Type B pancreatic cell (in vitro differentiated cells): Measurements from ENCODE around the gene DSCAM. TPM values are rescaled to one million over a fixed set of nuclear protein-coding genes. Genes with fewer than 3 reads are reported as not detected.

Experiments
- DNase-seq: peaks from one replicate; pipeline ENCODE4 v3.0.0; 2021; ENCODE audit warnings: mixed read lengths; ENCODE audit not compliant: unreplicated experiment; ENCODE audit errors: extremely low spot score
- H3K27ac Mint-ChIP-seq: 2 replicates; pipeline ENCODE4 v1.8.0; 2021; ENCODE audit warnings: mild to moderate bottlenecking, mixed read lengths
- H3K27me3 Mint-ChIP-seq: 2 replicates; pipeline ENCODE4 v1.8.0; 2021; ENCODE audit warnings: mixed read lengths
- H3K36me3 Mint-ChIP-seq: 2 replicates; pipeline ENCODE4 v1.8.0; 2021; ENCODE audit warnings: mixed read lengths
- H3K4me1 Mint-ChIP-seq: one replicate; pipeline ENCODE4 v1.8.0; 2021; ENCODE audit warnings: mixed read lengths; ENCODE audit not compliant: unreplicated experiment
- H3K4me3 Mint-ChIP-seq: 2 replicates; pipeline ENCODE4 v1.8.0; 2021; ENCODE audit warnings: mild to moderate bottlenecking, mixed read lengths
- H3K9me3 Mint-ChIP-seq: 2 replicates; pipeline ENCODE4 v1.8.0; 2021; ENCODE audit warnings: mixed read lengths
- CTCF ChIP-seq: fragments of 200-600 bp; sonication (generic); conservative IDR thresholded peaks from 2 replicates; pipeline ENCODE4 v1.5.0; 2021; ENCODE audit warnings: antibody characterized with exemption, mild to moderate bottlenecking
- total RNA-seq: library from RNA; stranded (reverse); gene quantifications from 2 replicates; pipeline ENCODE4 v1.2.1, GENCODE V29; 2021; ENCODE audit warnings: low replicate concordance

The DSCAM gene
- total RNA-seq, 1 donor from 2014 or later, result 1.4 TPM

GRCh38 chr21:40383951-40384350, 463.0 kb downstream of the DSCAM start:
- no peak overlapping the region for H3K27ac Mint-ChIP-seq
- no peak for TF ChIP-seq CTCF

GRCh38 chr21:40381111-40381510, 465.8 kb downstream of the DSCAM start:
- H3K4me1 Mint-ChIP-seq, result no peaks in the 10 kb centered on the region
- TF ChIP-seq CTCF, result no peak
- H3K4me3 Mint-ChIP-seq, result no peak overlapping the region
- H3K9me3 Mint-ChIP-seq, result peaks cover 4% of the 10 kb centered on the region
- no peaks in the 10 kb centered on the region for H3K27me3 Mint-ChIP-seq
- H3K36me3 Mint-ChIP-seq, result no peaks in the 10 kb centered on the region
- DNase-seq, result no peak
- H3K27ac Mint-ChIP-seq, result no peak overlapping the region

More at GRCh38 chr21:40383951-40384350, 463.0 kb downstream of the DSCAM start:
- Mint-ChIP-seq H3K27me3 (no peaks in the 10 kb centered on the region), H3K36me3 (no peaks in the 10 kb centered on the region), H3K9me3 (peaks cover 4% of the 10 kb centered on the region), H3K4me1 (no peaks in the 10 kb centered on the region), H3K4me3 (no peak overlapping the region)
- no peak for DNase-seq

GRCh38 chr21:40379881-40380810, 466.8 kb downstream of the DSCAM start:
- Mint-ChIP-seq H3K4me1 (no peaks in the 10 kb centered on the region), H3K27me3 (peaks cover 2% of the 10 kb centered on the region), H3K27ac (no peak overlapping the region), H3K4me3 (no peak overlapping the region), H3K9me3 (peaks cover 4% of the 10 kb centered on the region), H3K36me3 (no peaks in the 10 kb centered on the region)
- no peak for TF ChIP-seq CTCF
- no peak for DNase-seq

- H3K36me3 Mint-ChIP-seq, result no peaks in the 10 kb centered on the region
- no peak overlapping the region for H3K27ac Mint-ChIP-seq
- DNase-seq, result no peak
- H3K4me1 Mint-ChIP-seq, result no peaks in the 10 kb centered on the region
- TF ChIP-seq CTCF, result no peak
- H3K9me3 Mint-ChIP-seq, result peaks cover 4% of the 10 kb centered on the region
- no peak overlapping the region for H3K4me3 Mint-ChIP-seq
- H3K27me3 Mint-ChIP-seq, result peaks cover 10% of the 10 kb centered on the region
Measured at GRCh38 chr21:40377135-40377534, 469.8 kb downstream of the DSCAM start.

- Mint-ChIP-seq H3K27ac (no peak overlapping the region), H3K4me3 (no peak overlapping the region), H3K27me3 (peaks cover 10% of the 10 kb centered on the region), H3K9me3 (no peaks in the 10 kb centered on the region), H3K36me3 (no peaks in the 10 kb centered on the region), H3K4me1 (no peaks in the 10 kb centered on the region)
- DNase-seq, result no peak
- no peak for TF ChIP-seq CTCF
Measured at GRCh38 chr21:40373761-40374160, 473.2 kb downstream of the DSCAM start.
